IPS DF 4.7 (cell line): ENCODE data around the gene ORC5.
"Not testable (repeated sequence)": the region's sequence is repeated elsewhere in the genome, so short reads cannot be mapped to it uniquely, and the experiment has no call there.

Experiments
- DNase-seq: peaks from one replicate; pipeline ENCODE4 v3.0.0-alpha.2; 2013; ENCODE audit warnings: low spot score; ENCODE audit errors: extremely low read depth

Gene ORC5

DNA sequence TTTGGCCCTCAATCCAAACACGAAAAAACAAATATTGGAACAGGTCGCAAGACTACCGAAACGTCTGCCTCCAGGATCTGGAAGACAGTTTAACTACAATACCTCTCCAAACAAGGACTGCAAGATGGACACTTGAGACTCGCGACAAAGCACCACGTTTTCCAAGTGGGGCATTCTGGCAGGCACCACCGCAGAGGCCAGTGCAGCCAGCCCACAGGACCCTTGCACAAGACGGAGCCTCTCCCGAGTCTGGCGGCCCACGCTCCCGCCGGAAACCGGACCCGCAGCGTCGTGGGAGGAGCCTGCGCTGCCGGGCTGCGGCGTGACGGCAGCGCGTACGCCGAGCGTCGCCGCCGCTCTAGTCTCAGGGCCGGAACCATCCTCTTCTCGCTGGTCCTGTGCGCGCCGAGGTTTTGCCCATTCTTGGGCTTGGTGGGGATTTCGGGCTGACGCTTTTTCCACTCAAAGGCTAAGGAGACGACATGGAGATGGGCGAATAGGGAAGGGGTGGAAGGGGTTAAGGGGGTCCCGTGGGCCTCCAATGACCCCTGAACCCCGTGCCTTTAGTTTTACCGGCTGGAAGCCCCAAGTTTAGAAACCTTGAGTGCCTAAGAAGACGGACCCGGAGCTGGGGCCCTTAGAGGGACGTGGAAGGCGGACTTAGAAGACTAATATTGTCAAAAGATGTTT is at the start of gene ORC5:
Gene ORC5 (minus strand): TSS at position 283 of the 690 bp plus-strand sequence. CDS start 109 bp downstream, at position 174.
- DNase-seq, result no peak

DNA sequence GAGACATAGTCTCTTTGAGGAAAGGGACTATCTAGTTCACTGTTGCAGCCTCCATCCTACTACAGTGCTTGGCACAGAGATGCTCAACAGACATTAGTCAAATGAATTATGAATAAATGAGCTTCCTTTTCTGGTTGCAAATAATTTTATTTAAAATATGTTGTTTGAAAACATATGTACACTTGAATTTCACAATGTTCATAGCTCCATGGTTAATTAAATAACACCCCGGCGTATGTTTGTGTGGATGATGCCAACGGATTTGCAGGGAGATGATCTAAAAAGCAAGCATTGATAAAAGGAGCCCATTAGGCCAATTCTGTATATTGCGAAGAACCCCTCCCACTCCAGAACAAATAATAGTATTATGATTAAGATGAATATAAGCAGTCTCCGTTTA is 47.8 kb upstream of the ORC5 start:
- no peak for DNase-seq

- no peak for DNase-seq
These were observed 47.4 kb upstream of the ORC5 start for GRCh38 chr7:104255194-104255593.

DNA sequence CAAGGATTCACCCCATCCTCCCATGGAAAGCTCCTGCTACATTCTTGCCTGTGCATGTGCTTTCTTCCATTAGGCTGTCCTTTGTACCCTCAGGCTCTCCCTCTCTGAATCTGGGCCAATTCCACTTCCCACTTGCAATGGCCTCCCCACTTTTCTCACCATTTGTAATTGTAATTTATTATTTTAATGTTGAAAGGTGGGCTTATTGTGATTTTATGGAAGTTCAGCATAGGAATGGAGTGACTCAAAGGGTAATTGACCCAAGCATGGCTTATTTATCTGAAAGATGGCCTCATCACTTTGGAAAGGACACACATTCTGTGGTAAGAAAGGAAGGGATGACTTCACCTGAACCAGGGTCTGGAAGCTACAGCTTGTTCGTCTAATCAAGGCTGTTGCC is 46.9 kb upstream of the ORC5 start:
- DNase-seq, result no peak

DNA sequence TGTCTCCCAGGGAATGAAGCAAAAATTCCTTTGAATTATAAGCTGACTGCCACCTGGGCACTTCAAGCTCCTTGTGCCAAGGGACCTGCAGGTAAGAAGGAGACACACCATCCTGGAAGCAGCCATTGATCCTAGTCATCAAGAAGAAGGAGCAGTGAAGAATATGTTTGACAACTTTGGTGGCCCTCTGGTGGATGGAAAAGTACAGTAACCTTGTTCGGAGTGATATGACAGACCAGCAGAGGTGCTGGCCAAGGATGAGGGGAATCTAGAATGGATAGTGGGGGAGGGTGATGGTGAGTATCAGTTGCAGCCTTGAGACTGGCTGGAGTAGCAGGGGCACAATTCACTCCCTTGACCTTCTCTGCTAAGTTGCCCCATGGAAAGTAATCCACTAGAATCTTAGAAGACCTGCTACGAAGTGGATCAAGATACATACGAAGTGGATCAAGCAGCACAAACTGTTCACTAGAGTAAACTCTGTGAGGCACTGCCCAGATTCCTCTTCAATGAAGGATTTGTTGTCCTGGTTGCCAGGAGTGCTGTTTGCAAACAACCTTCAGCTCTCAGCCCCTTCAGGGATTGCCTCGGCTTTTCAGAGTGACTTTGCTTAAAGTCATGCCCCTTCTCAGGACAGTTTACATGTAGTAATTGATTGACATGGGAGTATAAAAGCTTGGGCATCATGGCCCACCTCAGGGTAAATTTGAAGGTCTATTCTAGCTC is 44.8 kb upstream of the ORC5 start:
- DNase-seq, result no peak

DNA sequence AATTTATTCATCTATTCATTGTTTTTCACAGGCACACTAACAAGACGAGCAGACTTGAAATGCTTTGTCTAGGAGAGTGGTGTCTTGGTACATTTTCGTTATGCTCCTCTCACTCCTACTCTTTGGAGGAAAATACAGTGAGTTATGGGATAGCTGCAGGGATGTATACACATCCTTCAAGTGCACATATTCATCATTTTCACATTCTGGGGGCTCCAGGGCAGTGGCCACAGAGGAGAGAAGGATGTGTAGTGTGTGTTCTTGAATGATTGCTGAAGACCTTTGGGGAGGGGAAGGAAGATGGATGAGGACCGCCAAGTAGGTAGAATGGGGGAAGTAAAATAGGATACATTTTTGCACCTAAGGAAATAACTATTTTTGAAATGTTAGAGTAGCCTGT is 34.8 kb upstream of the ORC5 start:
- DNase-seq, result no peak

DNA sequence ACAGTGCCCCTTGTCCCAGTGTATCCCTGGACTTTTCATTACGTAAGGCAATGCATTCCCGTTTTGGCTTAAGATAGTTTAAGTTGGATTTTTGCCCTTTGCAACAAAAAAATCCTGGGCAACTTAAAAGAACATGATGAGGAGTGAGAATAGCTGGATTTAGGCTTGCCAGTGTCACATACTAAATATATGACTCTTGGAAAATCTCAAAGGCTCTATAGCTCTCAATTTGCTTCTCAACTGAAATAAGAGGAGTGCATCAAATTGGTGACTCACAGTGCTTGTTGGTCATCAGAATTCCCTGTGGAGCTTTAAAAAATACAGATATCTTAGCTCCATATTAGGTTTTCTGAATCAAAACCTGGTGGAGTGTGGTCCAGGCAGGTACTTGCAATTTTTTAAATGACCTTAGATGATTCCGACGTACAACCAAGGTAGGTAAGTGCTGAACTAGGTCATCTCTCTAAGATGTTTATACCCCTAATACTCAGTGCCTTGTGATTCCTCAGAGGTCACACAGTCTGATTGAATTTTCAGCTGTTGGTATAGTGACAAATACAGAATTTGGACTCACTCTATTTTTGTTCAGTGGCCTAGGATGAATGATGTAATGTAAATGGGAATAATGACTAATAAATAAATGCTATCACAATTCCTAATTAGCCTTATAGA is 33.9 kb upstream of the ORC5 start:
- no peak for DNase-seq

GRCh38 chr7:104241135-104241534 is 33.3 kb upstream of the ORC5 start:
- no peak for DNase-seq

- DNase-seq, result no peak
These were observed 32.6 kb upstream of the ORC5 start for GRCh38 chr7:104240401-104240800.

DNA sequence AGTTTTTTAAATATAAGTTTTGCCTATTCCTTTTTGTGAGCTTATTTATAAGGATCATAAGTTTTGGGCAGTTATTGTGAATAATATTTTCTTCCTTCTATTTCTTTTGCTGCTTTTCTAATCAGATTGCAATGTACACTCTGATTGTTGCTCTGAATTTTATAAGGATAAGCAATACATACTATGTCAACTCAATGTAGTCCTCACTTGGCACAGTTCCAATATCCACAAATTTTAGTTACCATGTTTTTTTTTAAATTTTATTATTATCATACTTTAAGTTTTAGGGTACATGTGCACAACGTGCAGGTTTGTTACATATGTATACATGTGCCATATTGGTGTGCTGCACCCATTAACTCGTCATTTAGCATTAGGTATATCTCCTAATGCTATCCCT is 27.2 kb upstream of the ORC5 start:
- not testable (repeated sequence) for DNase-seq

GRCh38 chr7:104231054-104232046 is 23.5 kb upstream of the ORC5 start:
- DNase-seq, result no peak

DNA sequence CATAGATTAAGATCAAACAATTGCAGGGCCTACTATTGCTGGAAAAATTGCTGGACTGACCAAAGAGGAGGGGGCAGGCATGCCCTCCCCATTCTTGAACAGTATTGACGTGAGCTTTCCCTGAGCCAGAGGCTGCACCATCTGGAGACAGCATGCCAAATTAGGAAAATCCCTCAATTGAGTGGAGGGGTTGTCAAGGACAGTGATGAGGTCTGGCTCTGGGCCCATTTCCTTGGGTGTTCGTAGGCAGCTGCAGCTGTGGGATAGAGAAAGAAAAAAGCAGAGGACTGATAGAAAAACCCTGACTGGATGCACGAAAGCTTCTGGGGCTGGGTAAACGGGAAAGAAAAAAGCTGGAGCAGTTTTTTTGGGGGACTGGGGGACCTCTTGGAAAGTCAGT is 22.8 kb upstream of the ORC5 start:
- DNase-seq, result no peak

DNA sequence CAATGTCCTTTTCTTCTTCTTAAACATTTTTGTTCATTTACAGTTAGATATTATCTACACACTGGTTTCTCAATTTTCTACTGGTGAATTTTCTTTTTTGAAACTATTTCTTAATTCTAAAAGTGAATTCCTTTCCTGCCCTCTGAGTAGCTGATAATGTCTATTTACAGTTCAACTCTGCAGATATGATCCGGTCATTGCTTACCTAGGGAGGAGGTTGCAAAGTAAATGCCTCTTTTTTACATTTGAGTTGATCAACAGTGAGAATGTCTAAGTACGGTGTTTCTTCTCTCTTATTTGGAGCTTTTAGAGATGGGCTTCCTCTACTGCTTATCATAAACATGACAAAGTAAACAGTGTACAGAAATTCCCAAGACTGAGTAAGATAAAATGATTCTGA is 20.6 kb upstream of the ORC5 start:
- no peak for DNase-seq

- no peak for DNase-seq
These were observed 17.6 kb upstream of the ORC5 start for GRCh38 chr7:104225451-104225850.

DNA sequence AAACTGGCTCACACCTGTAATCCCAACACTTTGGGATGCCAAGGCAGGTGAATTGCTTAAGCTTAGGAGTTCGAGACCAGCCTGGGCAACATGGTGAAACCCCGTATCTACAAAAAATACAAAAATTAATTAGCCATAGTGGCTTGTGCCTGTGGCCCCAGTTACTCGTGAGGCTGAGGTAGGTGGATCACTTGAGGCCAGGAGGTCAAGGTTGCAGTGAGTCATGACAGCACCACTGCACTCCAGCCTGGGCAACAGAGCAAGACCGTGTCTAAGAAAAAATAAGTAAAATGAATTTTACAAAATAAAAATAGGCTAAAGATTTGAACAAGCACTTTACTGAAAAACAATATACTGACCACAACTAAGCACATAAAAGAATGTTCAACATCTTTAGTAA is 9.8 kb upstream of the ORC5 start:
- no peak for DNase-seq

- DNase-seq, result no peak
These were observed 1.2 kb upstream of the ORC5 start for GRCh38 chr7:104209063-104209462.

GRCh38 chr7:104208421-104208780 is 588 bp upstream of the ORC5 start:
- no peak for DNase-seq

- no peak for DNase-seq
These were observed 474 bp downstream of the ORC5 start for GRCh38 chr7:104207348-104207730.

GRCh38 chr7:104206841-104207240 is 972 bp downstream of the ORC5 start:
- no peak for DNase-seq

GRCh38 chr7:104198673-104199278 is 9.0 kb downstream of the ORC5 start:
- no peak for DNase-seq

- DNase-seq, result no peak
These were observed 11.7 kb downstream of the ORC5 start for GRCh38 chr7:104196161-104196560.
